GM12873 (cell line): ENCODE measurements around the gene KATNAL1.

Experiments
- TF ChIP-seq, protein P1 (sequence below): IDR thresholded peaks from 2 replicates; pipeline ENCODE4 v1.5.1; 2012; ENCODE audit warnings: low read depth, mild to moderate bottlenecking, moderate library complexity, low read length, control low read depth; ENCODE audit not compliant: insufficient read depth; ENCODE audit errors: missing control alignments

KATNAL1 gene

DNA sequence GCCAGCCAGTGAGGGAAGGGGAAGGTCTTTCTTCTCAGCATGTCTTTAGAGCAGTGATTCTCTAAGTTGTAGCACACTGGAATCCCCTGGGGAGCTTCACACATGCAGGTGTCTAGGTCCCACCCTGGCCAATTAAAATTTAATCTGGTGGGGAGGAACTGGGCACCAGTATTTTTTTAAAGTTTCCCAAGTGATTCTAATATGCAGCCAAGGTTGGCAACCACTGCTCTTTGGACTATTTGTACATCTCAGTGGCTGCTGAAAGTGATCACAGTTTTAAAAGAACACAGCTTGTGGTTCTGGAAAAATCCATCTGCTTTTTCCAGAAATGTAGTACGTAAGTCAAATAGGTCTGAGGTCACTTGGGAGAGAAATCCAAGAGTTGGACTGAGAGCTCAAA is 10.7 kb upstream of the KATNAL1 start:
- TF ChIP-seq, protein P1, sequence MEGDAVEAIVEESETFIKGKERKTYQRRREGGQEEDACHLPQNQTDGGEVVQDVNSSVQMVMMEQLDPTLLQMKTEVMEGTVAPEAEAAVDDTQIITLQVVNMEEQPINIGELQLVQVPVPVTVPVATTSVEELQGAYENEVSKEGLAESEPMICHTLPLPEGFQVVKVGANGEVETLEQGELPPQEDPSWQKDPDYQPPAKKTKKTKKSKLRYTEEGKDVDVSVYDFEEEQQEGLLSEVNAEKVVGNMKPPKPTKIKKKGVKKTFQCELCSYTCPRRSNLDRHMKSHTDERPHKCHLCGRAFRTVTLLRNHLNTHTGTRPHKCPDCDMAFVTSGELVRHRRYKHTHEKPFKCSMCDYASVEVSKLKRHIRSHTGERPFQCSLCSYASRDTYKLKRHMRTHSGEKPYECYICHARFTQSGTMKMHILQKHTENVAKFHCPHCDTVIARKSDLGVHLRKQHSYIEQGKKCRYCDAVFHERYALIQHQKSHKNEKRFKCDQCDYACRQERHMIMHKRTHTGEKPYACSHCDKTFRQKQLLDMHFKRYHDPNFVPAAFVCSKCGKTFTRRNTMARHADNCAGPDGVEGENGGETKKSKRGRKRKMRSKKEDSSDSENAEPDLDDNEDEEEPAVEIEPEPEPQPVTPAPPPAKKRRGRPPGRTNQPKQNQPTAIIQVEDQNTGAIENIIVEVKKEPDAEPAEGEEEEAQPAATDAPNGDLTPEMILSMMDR, result no peak

DNA sequence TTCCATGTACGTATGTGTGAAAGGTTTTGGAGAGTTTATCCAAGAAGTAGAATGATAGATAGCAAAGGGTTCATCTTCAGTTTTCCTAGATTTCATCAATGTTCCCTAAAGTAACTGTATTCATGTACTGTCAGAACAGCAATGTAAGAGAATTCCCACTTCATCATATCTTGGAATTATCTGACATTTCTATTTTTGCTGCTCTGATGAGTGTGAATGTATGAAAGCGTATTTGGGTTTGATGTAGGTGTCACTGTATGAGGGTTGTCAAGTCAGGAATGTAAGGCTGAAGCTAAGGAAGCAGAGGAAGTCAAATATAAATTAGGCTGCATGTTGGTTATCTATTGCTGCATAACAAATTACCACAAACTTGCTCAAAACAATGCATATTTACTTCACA is 7.2 kb upstream of the KATNAL1 start:
- TF ChIP-seq, protein P1, result no peak

DNA sequence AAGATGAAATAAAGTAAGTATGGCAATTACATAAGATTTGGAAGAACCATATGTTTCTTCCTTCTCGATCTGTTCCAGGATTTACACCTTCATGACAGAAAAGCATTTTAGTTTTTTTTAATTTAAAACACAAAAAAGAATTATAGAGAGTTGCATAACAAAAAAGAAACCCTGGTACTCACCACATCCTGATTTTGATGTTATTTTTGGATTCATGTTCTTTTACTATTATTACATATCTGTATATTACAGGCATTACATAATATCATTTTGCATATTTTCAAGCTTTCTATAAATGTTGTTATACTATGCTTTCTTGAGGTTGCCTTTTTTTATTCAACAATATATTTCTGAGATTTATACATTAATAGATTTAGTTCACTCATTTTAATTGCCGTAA is 6.7 kb upstream of the KATNAL1 start:
- TF ChIP-seq, protein P1, result no peak

DNA sequence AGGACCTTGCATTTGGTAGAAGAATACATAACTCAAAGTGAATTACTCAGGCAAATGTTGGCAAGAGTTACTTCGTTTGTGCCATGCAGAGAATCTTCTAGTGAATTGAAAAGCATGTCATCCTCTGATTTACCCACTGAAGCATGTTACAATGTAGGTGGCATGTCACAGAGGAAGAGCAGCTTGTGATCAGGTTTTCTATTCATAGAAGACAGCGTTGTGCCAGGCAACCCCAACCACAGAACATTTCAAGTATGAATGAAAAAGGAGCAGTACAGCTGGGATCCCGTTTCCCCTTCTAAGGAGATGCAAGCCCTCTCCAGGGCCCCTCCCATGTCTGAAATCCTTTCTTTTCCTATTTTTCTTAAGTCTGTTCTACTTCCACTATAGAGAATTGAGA is 6.0 kb upstream of the KATNAL1 start:
- TF ChIP-seq, protein P1, result no peak

DNA sequence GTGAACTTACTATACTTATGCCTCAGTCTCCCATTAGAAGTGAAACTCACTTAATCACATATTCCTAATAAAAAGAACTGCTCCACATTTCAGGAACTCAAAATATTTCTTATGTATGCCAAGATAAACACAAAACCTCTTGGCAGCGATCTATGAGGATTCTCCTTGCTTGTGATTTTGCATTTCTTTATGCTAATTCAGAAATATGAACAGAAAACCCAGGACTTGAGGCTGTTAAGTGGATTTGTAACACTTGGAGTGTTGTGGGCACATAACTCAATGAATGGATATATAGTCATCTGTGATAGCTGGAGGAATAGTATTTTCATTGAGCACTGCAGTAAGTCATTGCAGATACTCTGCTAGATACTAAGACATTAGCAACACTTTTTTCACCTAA is 5.6 kb upstream of the KATNAL1 start:
- TF ChIP-seq, protein P1, result no peak

DNA sequence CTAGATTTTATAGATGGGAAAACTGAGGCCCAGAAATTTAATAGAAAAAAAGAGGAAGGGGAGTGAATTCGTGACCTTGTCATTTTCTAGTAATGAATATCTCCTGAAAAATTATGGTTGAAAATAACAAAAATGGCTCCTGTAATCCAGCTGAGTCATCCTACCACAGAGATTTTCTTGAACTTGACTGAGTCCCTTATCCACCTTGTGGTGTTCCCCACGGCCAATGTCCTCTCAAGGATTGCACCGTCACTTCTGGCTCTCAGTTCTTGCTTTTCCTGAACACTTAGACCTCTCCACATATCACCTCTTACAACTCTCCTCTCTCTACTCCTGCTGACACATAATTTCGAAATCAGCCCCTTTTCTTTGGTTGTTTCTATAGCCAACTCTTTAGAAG is 1.2 kb upstream of the KATNAL1 start:
- TF ChIP-seq, protein P1, result no peak

DNA sequence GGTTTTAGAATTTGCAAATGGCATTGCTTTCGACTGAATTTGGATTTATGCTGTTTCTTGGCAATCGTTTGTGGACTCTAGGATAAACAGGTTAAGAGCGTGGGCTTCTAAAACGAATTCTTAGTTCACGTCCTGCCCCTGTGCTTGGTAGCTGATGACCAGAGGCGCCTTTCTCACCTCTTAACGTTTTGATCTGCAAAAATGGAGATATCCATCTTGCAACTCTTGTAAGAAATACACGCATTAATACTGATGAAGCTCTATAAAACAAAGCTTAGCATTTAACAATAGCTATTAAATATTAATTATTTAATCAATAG is 580 bp upstream of the KATNAL1 start:
- TF ChIP-seq, protein P1, result no peak

DNA sequence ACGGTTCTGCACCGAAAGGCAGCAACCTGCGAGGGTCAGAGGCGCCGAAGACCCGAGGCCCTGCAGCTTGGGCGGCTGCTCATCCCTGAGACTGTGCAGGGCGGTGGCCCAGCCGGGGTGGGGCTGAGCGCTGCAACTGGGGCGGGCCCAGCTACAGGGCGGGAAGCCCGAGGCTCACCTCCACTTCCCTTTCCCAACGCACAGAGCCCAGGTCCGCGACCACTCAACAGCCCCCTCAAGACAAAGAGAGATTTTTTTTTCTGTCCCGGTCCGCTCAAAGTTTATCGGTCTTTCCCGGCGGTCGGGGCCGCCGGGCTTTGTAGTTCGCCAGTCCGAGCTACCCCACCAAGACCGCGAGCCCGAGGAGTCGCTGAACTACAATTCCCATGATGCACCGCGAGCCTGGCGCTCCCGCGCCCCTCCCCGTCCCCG is 573 bp downstream of the KATNAL1 start:
- TF ChIP-seq, protein P1, result no peak
